Caco-2 (cell line): ENCODE measurements around the gene C8G. TPM values are rescaled to one million over a fixed set of nuclear protein-coding genes. Genes with fewer than 3 reads are reported as not detected.

Experiments used
- BruUV-seq: library from RNA; stranded (reverse); fragments of 400-500 nt; replicated peaks from 2 replicates; lab custom pipeline; 2021; lab: Mats Ljungman, UMichigan
- CTCF ChIA-PET: fragments of 300-600 bp; sonication (Branson Sonifier 250); formaldehyde crosslinking; loops from one replicate; lab custom pipeline; 2022; ENCODE audit warnings: antibody characterized with exemption; lab: Charles Lee
- POLR2A ChIA-PET: fragments of 300-600 bp; sonication (Branson Sonifier 250); formaldehyde crosslinking; loops from one replicate; lab custom pipeline; 2022; ENCODE audit warnings: antibody characterized with exemption; lab: Charles Lee
- DNase-seq, 2 experiments: peaks; one replicate each; pipeline versions ENCODE4 v3.0.0 to v3.0.0-alpha.2; 2020 to 2022
- H3K27me3 ChIP-seq: replicated peaks from 2 replicates; pipeline ENCODE4 v1.6.0; 2011; ENCODE audit warnings: low read length; ENCODE audit not compliant: control insufficient read depth, insufficient read depth
- H3K36me3 ChIP-seq: 2 replicates; pipeline ENCODE4 v1.5.1; 2011; ENCODE audit warnings: low read length; ENCODE audit not compliant: control insufficient read depth, insufficient read depth
- H3K4me1 ChIP-seq: fragments of 250-450 bp; sonication (Bioruptor Pico); 2 replicates; pipeline ENCODE4 v1.5.1; 2020; ENCODE audit warnings: mild to moderate bottlenecking
- H3K4me3 ChIP-seq: 2 replicates; pipeline ENCODE4 v1.5.1; 2011; ENCODE audit warnings: low read depth, mild to moderate bottlenecking, control low read depth, low read length
- H3K9me3 ChIP-seq: fragments of 250-450 bp; sonication (Bioruptor Pico); 2 replicates; pipeline ENCODE4 v1.5.1; 2020; ENCODE audit warnings: mild to moderate bottlenecking, moderate library complexity
- H3K27ac Mint-ChIP-seq: one replicate; pipeline ENCODE4 v1.8.0; 2022; ENCODE audit warnings: mixed read lengths; ENCODE audit not compliant: unreplicated experiment
- H3K27me3 Mint-ChIP-seq: one replicate; pipeline ENCODE4 v1.8.0; 2022; ENCODE audit warnings: mixed read lengths; ENCODE audit not compliant: insufficient read depth, unreplicated experiment
- H3K36me3 Mint-ChIP-seq: one replicate; pipeline ENCODE4 v1.8.0; 2022; ENCODE audit warnings: mild to moderate bottlenecking, mixed read lengths; ENCODE audit not compliant: insufficient read depth, unreplicated experiment
- H3K4me1 Mint-ChIP-seq: one replicate; pipeline ENCODE4 v1.8.0; 2022; ENCODE audit warnings: low read depth, mixed read lengths; ENCODE audit not compliant: unreplicated experiment
- H3K4me3 Mint-ChIP-seq: one replicate; pipeline ENCODE4 v1.8.0; 2022; ENCODE audit warnings: mild to moderate bottlenecking, moderate library complexity, mixed read lengths; ENCODE audit not compliant: unreplicated experiment
- H3K9me3 Mint-ChIP-seq: one replicate; pipeline ENCODE4 v1.8.0; 2022; ENCODE audit warnings: mixed read lengths; ENCODE audit not compliant: unreplicated experiment
- CTCF ChIP-seq, 2 experiments: fragments of 200-600 bp in 1 of 2; IDR thresholded peaks; 1 replicate in 1 of 2; 2 replicates in 1 of 2; pipeline versions ENCODE4 v1.5.1 to v1.8.0; 2011 to 2022; ENCODE audit warnings: antibody characterized with exemption in 1 of 2, control low read depth in 1 of 2, inconsistent platforms in 1 of 2, low read depth in 1 of 2, low read length in 1 of 2, mild to moderate bottlenecking in 1 of 2, moderate library complexity in 1 of 2; ENCODE audit not compliant: insufficient read depth in 1 of 2, severe bottlenecking in 1 of 2, unreplicated experiment in 1 of 2
- intact Hi-C: fragments of 100-400 bp; cut with micrococcal nuclease; formaldehyde crosslinking; loops from one replicate; pipeline ENCODE4 v1.10.0; 2022; ENCODE audit not compliant: unreplicated experiment
- total RNA-seq: library from RNA; stranded (reverse); gene quantifications from 2 replicates; pipeline ENCODE4 v1.2.3, GENCODE V29; 2022

Gene C8G
- total RNA-seq, 1 experiment from 2014 or later, result 0.77 TPM

GRCh38 chr9:136994180-136994887, 49.3 kb downstream of the C8G start:
- Histone ChIP-seq H3K9me3 (no peaks in the 10 kb centered on the region), H3K36me3 (no peaks in the 10 kb centered on the region), H3K4me3 (no peak overlapping the region), H3K27me3 (no peaks in the 10 kb centered on the region), H3K4me1 (peaks cover 47% of the 10 kb centered on the region)
- H3K4me3 Mint-ChIP-seq, result peak overlapping the region; percentile 83
- no peak for TF ChIP-seq CTCF (IDR thresholded peaks at IDR 0.05; ENCODE audit: insufficient read depth in 1 of 2, low read depth in 1 of 2, low read length in 1 of 2, severe bottlenecking in 1 of 2, unreplicated experiment in 1 of 2)
- no peaks in the 10 kb centered on the region for H3K9me3 Mint-ChIP-seq
- POLR2A ChIA-PET, result no interaction called here
- intact Hi-C loops, result no loop called here
- no peak overlapping the region for H3K27ac Mint-ChIP-seq
- peaks cover 24% of the 10 kb centered on the region for H3K4me1 Mint-ChIP-seq
- no peaks in the 10 kb centered on the region for H3K27me3 Mint-ChIP-seq
- H3K36me3 Mint-ChIP-seq, result peaks cover 45% of the 10 kb centered on the region
- no TSS peak for BruUV-seq
- peak in 1 of 2 experiments; percentile 61 for DNase-seq
- CTCF ChIA-PET, result interaction anchor here (0.7 to 2.7 kb wide), 2 partner anchors 35 to 242 kb away, joined by 5 to 18 read pairs; no protein-coding TSS in a partner anchor

- no peak for TF ChIP-seq CTCF (IDR thresholded peaks at IDR 0.05; ENCODE audit: insufficient read depth in 1 of 2, low read depth in 1 of 2, low read length in 1 of 2, severe bottlenecking in 1 of 2, unreplicated experiment in 1 of 2)
- H3K4me3 Mint-ChIP-seq, result no peak overlapping the region
- Histone ChIP-seq H3K4me1 (peaks cover 43% of the 10 kb centered on the region), H3K4me3 (no peak overlapping the region), H3K36me3 (no peaks in the 10 kb centered on the region), H3K27me3 (no peaks in the 10 kb centered on the region), H3K9me3 (no peaks in the 10 kb centered on the region)
- H3K9me3 Mint-ChIP-seq, result no peaks in the 10 kb centered on the region
- peaks cover 45% of the 10 kb centered on the region for H3K36me3 Mint-ChIP-seq
- peaks cover 19% of the 10 kb centered on the region for H3K4me1 Mint-ChIP-seq
- CTCF ChIA-PET, result interaction anchor here (2.8 kb wide), 1 partner anchor 40 kb away, joined by 12 read pairs; no protein-coding TSS in a partner anchor
- no peaks in the 10 kb centered on the region for H3K27me3 Mint-ChIP-seq
- intact Hi-C loops, result no loop called here
- BruUV-seq, result no TSS peak
- no peak overlapping the region for H3K27ac Mint-ChIP-seq
- no peak for DNase-seq
- POLR2A ChIA-PET, result no interaction called here
These were observed 49.8 kb downstream of the C8G start for GRCh38 chr9:136994888-136995230.

GRCh38 chr9:136995362-136995761, 50.3 kb downstream of the C8G start:
- no TSS peak for BruUV-seq

More at GRCh38 chr9:136995362-136995761, 50.3 kb downstream of the C8G start:
- Mint-ChIP-seq H3K27me3 (no peaks in the 10 kb centered on the region), H3K9me3 (no peaks in the 10 kb centered on the region), H3K27ac (no peak overlapping the region), H3K36me3 (peaks cover 45% of the 10 kb centered on the region), H3K4me1 (peaks cover 14% of the 10 kb centered on the region), H3K4me3 (no peak overlapping the region)
- ChIA-PET CTCF (interaction anchor here (0.5 to 2.8 kb wide), 5 partner anchors 27 to 72 kb away, joined by 4 to 13 read pairs (median 4); no protein-coding TSS in a partner anchor), POLR2A (no interaction called here)
- no peaks in the 10 kb centered on the region for H3K27me3 ChIP-seq
- no peak for DNase-seq
- no peaks in the 10 kb centered on the region for H3K9me3 ChIP-seq
- TF ChIP-seq CTCF (IDR thresholded peaks at IDR 0.05; ENCODE audit: insufficient read depth in 1 of 2, low read depth in 1 of 2, low read length in 1 of 2, severe bottlenecking in 1 of 2, unreplicated experiment in 1 of 2), result no peak
- H3K4me1 ChIP-seq, result peaks cover 42% of the 10 kb centered on the region
- no peaks in the 10 kb centered on the region for H3K36me3 ChIP-seq
- intact Hi-C loops, result no loop called here
- H3K4me3 ChIP-seq, result no peak overlapping the region
